HG03103 (cell line): ENCODE measurements around the gene MAP1B.

ENCODE experiments used
- ATAC-seq: cut with Tn5 transposase; IDR thresholded peaks from one replicate; pipeline ENCODE4 v1.9.1; 2021; ENCODE audit warnings: low read depth; ENCODE audit not compliant: unreplicated experiment

Gene MAP1B

GRCh38 chr5:72093824-72094223 is 13.5 kb upstream of the MAP1B start:
- ATAC-seq = no peak

GRCh38 chr5:72096602-72097188 is 10.6 kb upstream of the MAP1B start:
- ATAC-seq = no peak

GRCh38 chr5:72101828-72102227 is 5.4 kb upstream of the MAP1B start:
- ATAC-seq = no peak

- no peak for ATAC-seq
These were observed 501 bp upstream of the MAP1B start for GRCh38 chr5:72106817-72107130.

GRCh38 chr5:72107901-72108201 is 576 bp downstream of the MAP1B start:
- no peak for ATAC-seq

- ATAC-seq = no peak
These were observed 1.2 kb downstream of the MAP1B start for GRCh38 chr5:72108202-72109061.

GRCh38 chr5:72109062-72109411 is 1.8 kb downstream of the MAP1B start:
- ATAC-seq = no peak

GRCh38 chr5:72109625-72110024 is 2.4 kb downstream of the MAP1B start:
- no peak for ATAC-seq

- no peak for ATAC-seq
These were observed 3.2 kb downstream of the MAP1B start for GRCh38 chr5:72110394-72111013.

- no peak for ATAC-seq
These were observed 5.1 kb downstream of the MAP1B start for GRCh38 chr5:72112389-72112788.

GRCh38 chr5:72114629-72115028 is 7.4 kb downstream of the MAP1B start:
- no peak for ATAC-seq

- no peak for ATAC-seq
These were observed 8.0 kb downstream of the MAP1B start for GRCh38 chr5:72115296-72115695.

- ATAC-seq = no peak
These were observed 10.0 kb downstream of the MAP1B start for GRCh38 chr5:72117307-72117706.

- no peak for ATAC-seq
These were observed 13.9 kb downstream of the MAP1B start for GRCh38 chr5:72121052-72121779.

- no peak for ATAC-seq
These were observed 14.6 kb downstream of the MAP1B start for GRCh38 chr5:72121780-72122445.

GRCh38 chr5:72122602-72123001 is 15.3 kb downstream of the MAP1B start:
- no peak for ATAC-seq

- ATAC-seq = no peak
These were observed 16.6 kb downstream of the MAP1B start for GRCh38 chr5:72123764-72124376.

GRCh38 chr5:72125271-72125940 is 18.1 kb downstream of the MAP1B start:
- ATAC-seq = no peak

GRCh38 chr5:72125941-72126620 is 18.8 kb downstream of the MAP1B start:
- no peak for ATAC-seq
